Measurements from ENCODE around the gene ING2. TPM values are rescaled to one million over a fixed set of nuclear protein-coding genes. Genes with fewer than 3 reads are reported as not detected.
A peak's percentile ranks its signal among the peaks of the same experiment; 100 is the strongest.

Gene ING2
- total RNA-seq, 1 donor from 2014 or later = 9.5 TPM

- DNase-seq (no peak), ATAC-seq (no peak)
- Histone ChIP-seq H3K9me3 (no peaks in the 10 kb centered on the region), H3K27me3 (ENCODE audit: low read depth) (no peaks in the 10 kb centered on the region), H3K4me1 (no peaks in the 10 kb centered on the region), H3K4me3 (no peak overlapping the region), H3K27ac (no peak overlapping the region), H3K36me3 (no peaks in the 10 kb centered on the region)
- intact Hi-C loops (cut with DNase I) = no loop called here
- TF ChIP-seq CTCF (IDR thresholded peaks at IDR 0.05) = no peak
These were observed 11.6 kb upstream of the ING2 start for GRCh38 chr4:183493246-183493645.

- peaks cover 10% of the 10 kb centered on the region for H3K4me1 ChIP-seq
- intact Hi-C loops (cut with DNase I) = no loop called here
- no peak for DNase-seq
- no peaks in the 10 kb centered on the region for H3K9me3 ChIP-seq
- no peak overlapping the region for H3K27ac ChIP-seq
- H3K36me3 ChIP-seq = no peaks in the 10 kb centered on the region
- H3K27me3 ChIP-seq (ENCODE audit: low read depth) = no peaks in the 10 kb centered on the region
- no peak for ATAC-seq
- no peak overlapping the region for H3K4me3 ChIP-seq
- TF ChIP-seq CTCF (IDR thresholded peaks at IDR 0.05) = no peak
These were observed 9.7 kb upstream of the ING2 start for GRCh38 chr4:183495184-183495583.

GRCh38 chr4:183499389-183499788 lies 5.5 kb upstream of the ING2 start:
- H3K4me3 ChIP-seq = no peak overlapping the region
- no peak overlapping the region for H3K27ac ChIP-seq
- H3K9me3 ChIP-seq = no peaks in the 10 kb centered on the region
- no peak for DNase-seq
- no peak for TF ChIP-seq CTCF (IDR thresholded peaks at IDR 0.05)
- no peak for ATAC-seq
- H3K4me1 ChIP-seq = peaks cover 22% of the 10 kb centered on the region
- no peaks in the 10 kb centered on the region for H3K27me3 ChIP-seq (ENCODE audit: low read depth)
- no peaks in the 10 kb centered on the region for H3K36me3 ChIP-seq
- intact Hi-C loops (cut with DNase I) = no loop called here

- DNase-seq (no peak), ATAC-seq (no peak)
- intact Hi-C loops (cut with DNase I) = no loop called here
- Histone ChIP-seq H3K36me3 (no peaks in the 10 kb centered on the region), H3K4me1 (peaks cover 22% of the 10 kb centered on the region), H3K27ac (no peak overlapping the region), H3K9me3 (no peaks in the 10 kb centered on the region), H3K27me3 (ENCODE audit: low read depth) (no peaks in the 10 kb centered on the region), H3K4me3 (no peak overlapping the region)
- no peak for TF ChIP-seq CTCF (IDR thresholded peaks at IDR 0.05)
These were observed 5.1 kb upstream of the ING2 start for GRCh38 chr4:183499801-183500200.

- ATAC-seq (no peak), DNase-seq (no peak)
- peak overlapping the region; percentile 98 for H3K27ac ChIP-seq
- intact Hi-C loops (cut with DNase I) = no loop called here
- no peak for TF ChIP-seq CTCF (IDR thresholded peaks at IDR 0.05)
- H3K27me3 ChIP-seq (ENCODE audit: low read depth) = no peaks in the 10 kb centered on the region
- H3K9me3 ChIP-seq = no peaks in the 10 kb centered on the region
- H3K4me1 ChIP-seq = peaks cover 39% of the 10 kb centered on the region
- peak overlapping the region; percentile 88 for H3K4me3 ChIP-seq
- H3K36me3 ChIP-seq = no peaks in the 10 kb centered on the region
These were observed 1.3 kb upstream of the ING2 start for GRCh38 chr4:183503497-183504063.

All from lower lobe of right lung (tissue), 2 donors.